IMR-90 (cell line): ENCODE measurements around the gene AKR1D1.

ENCODE experiments used
- CEBPB ChIP-seq: IDR thresholded peaks from 2 replicates; pipeline ENCODE4 v1.6.1; 2012; ENCODE audit warnings: low read depth, low read length, improper control_type of control experiment
- CHD1 ChIP-seq: IDR thresholded peaks from 2 replicates; pipeline ENCODE4 v1.6.1; 2012; ENCODE audit warnings: low read depth, low read length, improper control_type of control experiment
- MAZ ChIP-seq: IDR thresholded peaks from 2 replicates; pipeline ENCODE4 v1.6.1; 2012; ENCODE audit warnings: low read depth, mild to moderate bottlenecking, low read length, improper control_type of control experiment, moderate library complexity, borderline replicate concordance
- POLR2A ChIP-seq: IDR thresholded peaks from 2 replicates; pipeline ENCODE4 v1.6.1; 2012; ENCODE audit warnings: mild to moderate bottlenecking, low read depth, low read length
- RAD21 ChIP-seq: IDR thresholded peaks from 2 replicates; pipeline ENCODE4 v1.6.1; 2012; ENCODE audit warnings: low read length, improper control_type of control experiment
- RCOR1 ChIP-seq: IDR thresholded peaks from 2 replicates; pipeline ENCODE4 v1.6.1; 2012; ENCODE audit warnings: mild to moderate bottlenecking, low read length, improper control_type of control experiment; ENCODE audit not compliant: insufficient replicate concordance
- RFX5 ChIP-seq: IDR thresholded peaks from 2 replicates; pipeline ENCODE4 v1.8.0; 2012; ENCODE audit warnings: low read depth, mild to moderate bottlenecking, low read length, moderate library complexity
- SMC3 ChIP-seq: fragments of 150-350 bp; IDR thresholded peaks from 2 replicates; pipeline ENCODE4 v1.6.1; 2016; ENCODE audit warnings: low read depth, mild to moderate bottlenecking, antibody characterized with exemption, low read length, moderate library complexity
- USF2 ChIP-seq: fragments of 150-350 bp; IDR thresholded peaks from 2 replicates; pipeline ENCODE4 v1.6.1; 2017; ENCODE audit warnings: mild to moderate bottlenecking, antibody characterized with exemption, low read length, low read depth
- TF ChIP-seq, protein P1 (sequence below): conservative IDR thresholded peaks from 2 replicates; pipeline ENCODE4 v1.5.1; 2012; ENCODE audit warnings: mild to moderate bottlenecking, low read depth, low read length, improper control_type of control experiment
- TF ChIP-seq, protein P2 (sequence below): fragments of 150-350 bp; IDR thresholded peaks from 2 replicates; pipeline ENCODE4 v1.6.1; 2016; ENCODE audit warnings: low read depth, mild to moderate bottlenecking, low read length, moderate library complexity, borderline replicate concordance

- TF ChIP-seq, protein P1, sequence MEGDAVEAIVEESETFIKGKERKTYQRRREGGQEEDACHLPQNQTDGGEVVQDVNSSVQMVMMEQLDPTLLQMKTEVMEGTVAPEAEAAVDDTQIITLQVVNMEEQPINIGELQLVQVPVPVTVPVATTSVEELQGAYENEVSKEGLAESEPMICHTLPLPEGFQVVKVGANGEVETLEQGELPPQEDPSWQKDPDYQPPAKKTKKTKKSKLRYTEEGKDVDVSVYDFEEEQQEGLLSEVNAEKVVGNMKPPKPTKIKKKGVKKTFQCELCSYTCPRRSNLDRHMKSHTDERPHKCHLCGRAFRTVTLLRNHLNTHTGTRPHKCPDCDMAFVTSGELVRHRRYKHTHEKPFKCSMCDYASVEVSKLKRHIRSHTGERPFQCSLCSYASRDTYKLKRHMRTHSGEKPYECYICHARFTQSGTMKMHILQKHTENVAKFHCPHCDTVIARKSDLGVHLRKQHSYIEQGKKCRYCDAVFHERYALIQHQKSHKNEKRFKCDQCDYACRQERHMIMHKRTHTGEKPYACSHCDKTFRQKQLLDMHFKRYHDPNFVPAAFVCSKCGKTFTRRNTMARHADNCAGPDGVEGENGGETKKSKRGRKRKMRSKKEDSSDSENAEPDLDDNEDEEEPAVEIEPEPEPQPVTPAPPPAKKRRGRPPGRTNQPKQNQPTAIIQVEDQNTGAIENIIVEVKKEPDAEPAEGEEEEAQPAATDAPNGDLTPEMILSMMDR = no peak
- no peak for TF ChIP-seq MAZ
- no peak for TF ChIP-seq SMC3
- TF ChIP-seq CEBPB = no peak
- TF ChIP-seq CHD1 = no peak
- no peak for TF ChIP-seq POLR2A
- TF ChIP-seq RCOR1 = no peak
- no peak for TF ChIP-seq RAD21
- TF ChIP-seq, protein P2, sequence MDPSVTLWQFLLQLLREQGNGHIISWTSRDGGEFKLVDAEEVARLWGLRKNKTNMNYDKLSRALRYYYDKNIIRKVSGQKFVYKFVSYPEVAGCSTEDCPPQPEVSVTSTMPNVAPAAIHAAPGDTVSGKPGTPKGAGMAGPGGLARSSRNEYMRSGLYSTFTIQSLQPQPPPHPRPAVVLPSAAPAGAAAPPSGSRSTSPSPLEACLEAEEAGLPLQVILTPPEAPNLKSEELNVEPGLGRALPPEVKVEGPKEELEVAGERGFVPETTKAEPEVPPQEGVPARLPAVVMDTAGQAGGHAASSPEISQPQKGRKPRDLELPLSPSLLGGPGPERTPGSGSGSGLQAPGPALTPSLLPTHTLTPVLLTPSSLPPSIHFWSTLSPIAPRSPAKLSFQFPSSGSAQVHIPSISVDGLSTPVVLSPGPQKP = no peak
- TF ChIP-seq USF2 = no peak
- no peak for TF ChIP-seq RFX5
Measured at GRCh38 chr7:138066954-138067394, 9.3 kb upstream of the AKR1D1 start.
